ENCODE results near the gene SRR. TPM values are rescaled to one million over a fixed set of nuclear protein-coding genes. Genes with fewer than 3 reads are reported as not detected.

The SRR gene
- total RNA-seq, 2 experiments from 2014 or later = 18.6 to 18.8 TPM

GRCh38 chr17:2271985-2272702, 31.6 kb upstream of the SRR start:
- Mint-ChIP-seq H3K27ac (peak overlapping the region; percentile 81), H3K27me3 (no peaks in the 10 kb centered on the region), H3K9me3 (ENCODE audit: low read depth) (no peaks in the 10 kb centered on the region), H3K36me3 (peaks cover 51% of the 10 kb centered on the region), H3K4me1 (peaks cover 74% of the 10 kb centered on the region), H3K4me3 (peak overlapping the region; percentile 8)
- peak; percentile 53 for DNase-seq
- CTCF ChIA-PET = interaction anchor here (0.7 to 2.7 kb wide), 5 partner anchors 9 to 217 kb away, joined by 3 to 11 read pairs (median 4); partner anchors contain the start of gene HIC1
- peak; percentile 65 for ATAC-seq

- DNase-seq (no peak), ATAC-seq (no peak)
- Mint-ChIP-seq H3K27ac (peak overlapping the region; percentile 13), H3K4me1 (peaks cover 73% of the 10 kb centered on the region), H3K9me3 (ENCODE audit: low read depth) (no peaks in the 10 kb centered on the region), H3K36me3 (peaks cover 54% of the 10 kb centered on the region), H3K4me3 (no peak overlapping the region), H3K27me3 (no peaks in the 10 kb centered on the region)
- CTCF ChIA-PET = interaction anchor here (1.8 to 3.3 kb wide), 2 partner anchors 11 to 221 kb away, joined by 6 to 16 read pairs; no protein-coding TSS in a partner anchor
These were observed 29.3 kb upstream of the SRR start for GRCh38 chr17:2274414-2274813.

- Mint-ChIP-seq H3K27ac (peak overlapping the region; percentile 82), H3K4me1 (peaks cover 67% of the 10 kb centered on the region), H3K36me3 (peaks cover 52% of the 10 kb centered on the region), H3K27me3 (no peaks in the 10 kb centered on the region), H3K4me3 (peak overlapping the region; percentile 34), H3K9me3 (ENCODE audit: low read depth) (no peaks in the 10 kb centered on the region)
- DNase-seq = peak; percentile 73
- ATAC-seq = peak; percentile 67
- CTCF ChIA-PET = interaction anchor here (0.7 to 3.3 kb wide), 9 partner anchors 9 to 222 kb away, joined by 3 to 16 read pairs (median 5); partner anchors contain the start of genes SGSM2 and TSR1
These were observed 28.0 kb upstream of the SRR start for GRCh38 chr17:2275722-2276121.

GRCh38 chr17:2277429-2278170, 26.1 kb upstream of the SRR start:
- H3K36me3 Mint-ChIP-seq = peaks cover 58% of the 10 kb centered on the region
- H3K27ac Mint-ChIP-seq = no peak overlapping the region
- CTCF ChIA-PET = interaction anchor here (3.3 kb wide), 1 partner anchor 224 kb away, joined by 16 read pairs; no protein-coding TSS in a partner anchor
- ATAC-seq = no peak
- no peak for DNase-seq
- H3K27me3 Mint-ChIP-seq = no peaks in the 10 kb centered on the region
- peaks cover 68% of the 10 kb centered on the region for H3K4me1 Mint-ChIP-seq
- no peaks in the 10 kb centered on the region for H3K9me3 Mint-ChIP-seq (ENCODE audit: low read depth)
- no peak overlapping the region for H3K4me3 Mint-ChIP-seq

GRCh38 chr17:2279707-2280106, 24.0 kb upstream of the SRR start:
- Mint-ChIP-seq H3K4me1 (peaks cover 60% of the 10 kb centered on the region), H3K36me3 (peaks cover 47% of the 10 kb centered on the region), H3K4me3 (no peak overlapping the region), H3K27ac (peak overlapping the region; percentile 22), H3K27me3 (no peaks in the 10 kb centered on the region), H3K9me3 (ENCODE audit: low read depth) (no peaks in the 10 kb centered on the region)
- DNase-seq (no peak), ATAC-seq (no peak)
- CTCF ChIA-PET = interaction anchor here (1.2 to 8.4 kb wide), 4 partner anchors 20 to 223 kb away, joined by 3 to 123 read pairs (median 6); partner anchors contain the start of gene HIC1

- H3K27ac Mint-ChIP-seq = peak overlapping the region; percentile 72
- H3K9me3 Mint-ChIP-seq (ENCODE audit: low read depth) = no peaks in the 10 kb centered on the region
- no peaks in the 10 kb centered on the region for H3K27me3 Mint-ChIP-seq
- H3K4me1 Mint-ChIP-seq = peaks cover 38% of the 10 kb centered on the region
- no peak overlapping the region for H3K4me3 Mint-ChIP-seq
- CTCF ChIA-PET = interaction anchor here (0.7 to 8.4 kb wide), 25 partner anchors 10 to 1022 kb away, joined by 3 to 123 read pairs (median 4); partner anchors contain the start of gene HIC1
- ATAC-seq = peak; percentile 39
- no peak for DNase-seq
- peaks cover 41% of the 10 kb centered on the region for H3K36me3 Mint-ChIP-seq
These were observed 21.4 kb upstream of the SRR start for GRCh38 chr17:2282297-2282873.

- ATAC-seq (no peak), DNase-seq (no peak)
- H3K9me3 Mint-ChIP-seq (ENCODE audit: low read depth) = no peaks in the 10 kb centered on the region
- peaks cover 44% of the 10 kb centered on the region for H3K36me3 Mint-ChIP-seq
- no peak overlapping the region for H3K4me3 Mint-ChIP-seq
- CTCF ChIA-PET = interaction anchor here (0.6 to 8.4 kb wide), 25 partner anchors 9 to 377 kb away, joined by 3 to 123 read pairs (median 3); partner anchors contain the start of genes HIC1 and TSR1
- H3K27me3 Mint-ChIP-seq = no peaks in the 10 kb centered on the region
- peaks cover 37% of the 10 kb centered on the region for H3K4me1 Mint-ChIP-seq
- H3K27ac Mint-ChIP-seq = no peak overlapping the region
These were observed 20.4 kb upstream of the SRR start for GRCh38 chr17:2283302-2283701.

- CTCF ChIA-PET = interaction anchor here (1.1 to 1.3 kb wide), 3 partner anchors 231 to 236 kb away, joined by 3 to 4 read pairs (median 3); no protein-coding TSS in a partner anchor
- Mint-ChIP-seq H3K9me3 (ENCODE audit: low read depth) (no peaks in the 10 kb centered on the region), H3K36me3 (peaks cover 46% of the 10 kb centered on the region), H3K27me3 (no peaks in the 10 kb centered on the region), H3K4me3 (no peak overlapping the region), H3K27ac (no peak overlapping the region), H3K4me1 (peaks cover 6% of the 10 kb centered on the region)
- DNase-seq (no peak), ATAC-seq (no peak)
These were observed 13.8 kb upstream of the SRR start for GRCh38 chr17:2289878-2290478.

- Mint-ChIP-seq H3K4me3 (no peak overlapping the region), H3K27me3 (no peaks in the 10 kb centered on the region), H3K36me3 (peaks cover 59% of the 10 kb centered on the region), H3K4me1 (peaks cover 21% of the 10 kb centered on the region), H3K27ac (no peak overlapping the region), H3K9me3 (ENCODE audit: low read depth) (no peaks in the 10 kb centered on the region)
- CTCF ChIA-PET = interaction anchor here (0.7 to 1.9 kb wide), 5 partner anchors 9 to 239 kb away, joined by 3 to 5 read pairs (median 3); no protein-coding TSS in a partner anchor
- DNase-seq = no peak
- ATAC-seq = no peak
These were observed 11.7 kb upstream of the SRR start for GRCh38 chr17:2292100-2292499.

GRCh38 chr17:2295575-2295974, 8.2 kb upstream of the SRR start:
- DNase-seq = no peak
- no peak overlapping the region for H3K27ac Mint-ChIP-seq
- peaks cover 31% of the 10 kb centered on the region for H3K4me1 Mint-ChIP-seq
- no peaks in the 10 kb centered on the region for H3K9me3 Mint-ChIP-seq (ENCODE audit: low read depth)
- CTCF ChIA-PET = interaction anchor here (1.3 kb wide), 1 partner anchor 13 kb away, joined by 3 read pairs; no protein-coding TSS in a partner anchor
- H3K27me3 Mint-ChIP-seq = no peaks in the 10 kb centered on the region
- peak; percentile 39 for ATAC-seq
- H3K36me3 Mint-ChIP-seq = peaks cover 66% of the 10 kb centered on the region
- H3K4me3 Mint-ChIP-seq = no peak overlapping the region

GRCh38 chr17:2297023-2297422, 6.7 kb upstream of the SRR start:
- no peaks in the 10 kb centered on the region for H3K27me3 Mint-ChIP-seq
- no peaks in the 10 kb centered on the region for H3K9me3 Mint-ChIP-seq (ENCODE audit: low read depth)
- no peak overlapping the region for H3K27ac Mint-ChIP-seq
- H3K4me1 Mint-ChIP-seq = peaks cover 43% of the 10 kb centered on the region
- CTCF ChIA-PET = interaction anchor here (1.4 kb wide), 1 partner anchor 12 kb away, joined by 4 read pairs; no protein-coding TSS in a partner anchor
- H3K36me3 Mint-ChIP-seq = peaks cover 64% of the 10 kb centered on the region
- no peak for DNase-seq
- H3K4me3 Mint-ChIP-seq = no peak overlapping the region
- ATAC-seq = no peak

- Mint-ChIP-seq H3K27ac (no peak overlapping the region), H3K36me3 (peaks cover 54% of the 10 kb centered on the region), H3K4me1 (peaks cover 49% of the 10 kb centered on the region), H3K9me3 (ENCODE audit: low read depth) (no peaks in the 10 kb centered on the region), H3K4me3 (no peak overlapping the region), H3K27me3 (no peaks in the 10 kb centered on the region)
- no peak for ATAC-seq
- no peak for DNase-seq
- CTCF ChIA-PET = no interaction called here
These were observed 4.6 kb upstream of the SRR start for GRCh38 chr17:2299136-2299535.

Data from activated CD8-positive, alpha-beta memory T cell treated with anti-CD3 and anti-CD28 coated beads, Interleukin-2, amount 10 ng/mL, durations not matched to agents 7 days and 5 days (primary cell).